Stimulated activated CD4-positive, alpha-beta T cell treated with anti-CD3 and anti-CD28 coated beads, Interleukin-1b, Interleukin-23, amount 100 ng/mL, for 24 hours (primary cell): ENCODE results near the gene SPSB3.

Experiments
- DNase-seq, 4 experiments: peaks; one replicate each; pipeline ENCODE4 v3.0.0-alpha.2; 2020; ENCODE audit warnings: low read depth in 4 of 4, low spot score in 1 of 4

Gene SPSB3

GRCh38 chr16:1765826-1766225 lies 16.5 kb downstream of the SPSB3 start:
- no peak for DNase-seq

GRCh38 chr16:1764971-1765370 lies 17.4 kb downstream of the SPSB3 start:
- DNase-seq, result no peak

- no peak for DNase-seq
Observed at GRCh38 chr16:1763521-1764511, 18.6 kb downstream of the SPSB3 start.

- DNase-seq, result no peak
Observed at GRCh38 chr16:1762879-1763520, 19.4 kb downstream of the SPSB3 start.

GRCh38 chr16:1762196-1762878 lies 20.0 kb downstream of the SPSB3 start:
- DNase-seq, result no peak

GRCh38 chr16:1761751-1762150 lies 20.6 kb downstream of the SPSB3 start:
- DNase-seq, result no peak

GRCh38 chr16:1760911-1761310 lies 21.5 kb downstream of the SPSB3 start:
- no peak for DNase-seq

GRCh38 chr16:1759511-1759910 lies 22.9 kb downstream of the SPSB3 start:
- no peak for DNase-seq

- DNase-seq, result no peak
Observed at GRCh38 chr16:1758923-1759322, 23.4 kb downstream of the SPSB3 start.

- DNase-seq, result no peak
Observed at GRCh38 chr16:1757714-1758461, 24.5 kb downstream of the SPSB3 start.

- DNase-seq, result no peak
Observed at GRCh38 chr16:1754204-1754603, 28.2 kb downstream of the SPSB3 start.

GRCh38 chr16:1752853-1753252 lies 29.5 kb downstream of the SPSB3 start:
- no peak for DNase-seq

- no peak for DNase-seq
Observed at GRCh38 chr16:1751946-1752345, 30.4 kb downstream of the SPSB3 start.

- DNase-seq, result no peak
Observed at GRCh38 chr16:1749152-1750117, 32.9 kb downstream of the SPSB3 start.

- no peak for DNase-seq
Observed at GRCh38 chr16:1747934-1748333, 34.4 kb downstream of the SPSB3 start.

- DNase-seq, result no peak
Observed at GRCh38 chr16:1746693-1747195, 35.6 kb downstream of the SPSB3 start.

GRCh38 chr16:1745900-1746692 lies 36.3 kb downstream of the SPSB3 start:
- no peak for DNase-seq

- DNase-seq, result no peak
Observed at GRCh38 chr16:1745181-1745899, 37.0 kb downstream of the SPSB3 start.
